Suprapubic skin (tissue), 4 donors: ENCODE data around the gene APOM.

Source experiments
- EP300 ChIP-seq: sonication (generic); formaldehyde crosslinking; IDR thresholded peaks from one replicate; pipeline ENCODE4 v1.6.1; 2017; ENCODE audit warnings: antibody characterized with exemption
- POLR2A ChIP-seq, 2 donors: fragments of 450-650 bp; IDR thresholded peaks; one replicate each; pipeline ENCODE4 v1.6.1; 2017; ENCODE audit warnings: antibody characterized with exemption in 2 of 2, mild to moderate bottlenecking in 2 of 2, moderate library complexity in 2 of 2
- POLR2AphosphoS5 ChIP-seq, 3 donors: sonication (generic); formaldehyde crosslinking; IDR thresholded peaks; one replicate each; pipeline ENCODE4 v1.6.1; 2017; ENCODE audit warnings: antibody characterized with exemption in 3 of 3
- TF ChIP-seq, protein P1 (sequence below), 2 donors: fragments of 200-600 bp in 1 of 2; fragments of 450-650 bp in 1 of 2; sonication (generic) in 1 of 2; IDR thresholded peaks; one replicate each; pipeline ENCODE4 v1.5.1; 2016 to 2019; ENCODE audit warnings: antibody characterized with exemption in 2 of 2, mild to moderate bottlenecking in 1 of 2, moderate library complexity in 1 of 2

DNA sequence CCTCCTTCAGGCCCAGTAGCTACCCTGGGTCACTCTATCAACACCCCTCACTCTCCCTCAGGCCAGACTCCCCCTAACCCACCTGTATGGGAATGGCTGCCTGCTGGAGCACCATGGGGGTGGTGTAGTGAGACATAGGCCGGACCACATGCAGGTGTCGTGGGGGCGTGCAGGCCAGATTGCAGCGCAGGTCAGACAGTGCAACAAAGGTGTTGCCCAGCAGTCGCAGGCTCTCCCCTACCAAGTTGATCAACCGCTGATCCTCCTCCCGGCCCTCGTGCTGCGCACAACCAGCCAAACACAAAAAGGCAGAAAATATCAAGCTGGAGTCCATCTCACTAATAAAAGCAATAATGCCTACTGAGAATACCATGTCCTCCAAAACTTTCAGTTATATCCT, 10.4 kb upstream of the APOM start:
- TF ChIP-seq POLR2AphosphoS5 (IDR thresholded peaks at IDR 0.05) (no peak), POLR2A (IDR thresholded peaks at IDR 0.05) (no peak), EP300 (no peak)
- TF ChIP-seq, protein P1, sequence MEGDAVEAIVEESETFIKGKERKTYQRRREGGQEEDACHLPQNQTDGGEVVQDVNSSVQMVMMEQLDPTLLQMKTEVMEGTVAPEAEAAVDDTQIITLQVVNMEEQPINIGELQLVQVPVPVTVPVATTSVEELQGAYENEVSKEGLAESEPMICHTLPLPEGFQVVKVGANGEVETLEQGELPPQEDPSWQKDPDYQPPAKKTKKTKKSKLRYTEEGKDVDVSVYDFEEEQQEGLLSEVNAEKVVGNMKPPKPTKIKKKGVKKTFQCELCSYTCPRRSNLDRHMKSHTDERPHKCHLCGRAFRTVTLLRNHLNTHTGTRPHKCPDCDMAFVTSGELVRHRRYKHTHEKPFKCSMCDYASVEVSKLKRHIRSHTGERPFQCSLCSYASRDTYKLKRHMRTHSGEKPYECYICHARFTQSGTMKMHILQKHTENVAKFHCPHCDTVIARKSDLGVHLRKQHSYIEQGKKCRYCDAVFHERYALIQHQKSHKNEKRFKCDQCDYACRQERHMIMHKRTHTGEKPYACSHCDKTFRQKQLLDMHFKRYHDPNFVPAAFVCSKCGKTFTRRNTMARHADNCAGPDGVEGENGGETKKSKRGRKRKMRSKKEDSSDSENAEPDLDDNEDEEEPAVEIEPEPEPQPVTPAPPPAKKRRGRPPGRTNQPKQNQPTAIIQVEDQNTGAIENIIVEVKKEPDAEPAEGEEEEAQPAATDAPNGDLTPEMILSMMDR (IDR thresholded peaks at IDR 0.05): no peak
